Measurements from ENCODE around the gene ZNHIT1. TPM values are rescaled to one million over a fixed set of nuclear protein-coding genes. Genes with fewer than 3 reads are reported as not detected.

The ZNHIT1 gene
- polyA plus RNA-seq, 1 of the 3 experiments (the other 2 are of a cell fraction), result 101 TPM

- Histone ChIP-seq H3K36me3 (replicated peaks in 1 of 2; ENCODE audit: control insufficient read depth in 1 of 2, insufficient read depth in 2 of 2, low read length in 1 of 2) (peaks cover 14 to 36% of the 10 kb centered on the region in 2 experiments), H3K79me2 (ENCODE audit: insufficient read depth) (no peaks in the 10 kb centered on the region), H2AFZ (ENCODE audit: low read depth) (no peak overlapping the region), H4K20me1 (ENCODE audit: insufficient read depth) (no peaks in the 10 kb centered on the region), H3F3A (replicated peaks; ENCODE audit: insufficient read depth) (peaks cover 9% of the 10 kb centered on the region), H3K27me3 (ENCODE audit: insufficient read depth) (no peaks in the 10 kb centered on the region), H3K27ac (ENCODE audit: low read depth in 2 of 2, low read length in 1 of 2) (no peak overlapping the region), H3K4me3 (ENCODE audit: low read depth in 2 of 2, low read length in 1 of 2) (no peak overlapping the region), H3K4me1 (ENCODE audit: control insufficient read depth in 1 of 2, insufficient read depth in 2 of 2, low read depth in 1 of 2, low read length in 1 of 2) (no peaks in the 10 kb centered on the region), H3K9ac (no peak overlapping the region), H3K4me2 (no peak overlapping the region), H3K9me3 (no peaks in the 10 kb centered on the region), H3K9me2 (no peaks in the 10 kb centered on the region)
- 98% methylated on average over 11 of the region's 17 CpGs for WGBS (ENCODE audit: low lambda C conversion rate)
- ChIA-PET CTCF (interaction anchor here (0.9 to 2.5 kb wide), 2 partner anchors 15 to 42 kb away, joined by 4 to 10 read pairs; partner anchors contain the start of gene VGF), POLR2A (interaction anchor here (1.0 to 1.2 kb wide), 3 partner anchors 9 to 114 kb away, joined by 3 read pairs; partner anchors contain the start of genes IFT22 and VGF)
- TF ChIP-seq YY1 (IDR thresholded peaks at IDR 0.05; ENCODE audit: low read depth), result no peak
- TF ChIP-seq, protein P1, sequence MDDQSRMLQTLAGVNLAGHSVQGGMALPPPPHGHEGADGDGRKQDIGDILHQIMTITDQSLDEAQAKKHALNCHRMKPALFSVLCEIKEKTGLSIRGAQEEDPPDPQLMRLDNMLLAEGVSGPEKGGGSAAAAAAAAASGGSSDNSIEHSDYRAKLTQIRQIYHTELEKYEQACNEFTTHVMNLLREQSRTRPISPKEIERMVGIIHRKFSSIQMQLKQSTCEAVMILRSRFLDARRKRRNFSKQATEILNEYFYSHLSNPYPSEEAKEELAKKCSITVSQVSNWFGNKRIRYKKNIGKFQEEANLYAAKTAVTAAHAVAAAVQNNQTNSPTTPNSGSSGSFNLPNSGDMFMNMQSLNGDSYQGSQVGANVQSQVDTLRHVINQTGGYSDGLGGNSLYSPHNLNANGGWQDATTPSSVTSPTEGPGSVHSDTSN (IDR thresholded peaks at IDR 0.05), result no peak
- no peak for TF ChIP-seq SMC3 (IDR thresholded peaks at IDR 0.05; ENCODE audit: low read depth, low read length)
- no peak for TF ChIP-seq EZH2phosphoT487 (IDR thresholded peaks at IDR 0.05; ENCODE audit: borderline replicate concordance, low read depth)
- no peak for TF ChIP-seq GATA2 (CRISPR knock-in tag; IDR thresholded peaks at IDR 0.05)
- no peak for TF ChIP-seq NFIC (IDR thresholded peaks at IDR 0.05; ENCODE audit: borderline replicate concordance)
- no peak for TF ChIP-seq NRF1 (IDR thresholded peaks at IDR 0.05; ENCODE audit: low read depth, low read length)
- TF ChIP-seq FOXJ3 (CRISPR knock-in tag; IDR thresholded peaks at IDR 0.05), result no peak
- TF ChIP-seq RCOR1 (IDR thresholded peaks at IDR 0.05; ENCODE audit: low read length), result no peak
- TF ChIP-seq, protein P2, sequence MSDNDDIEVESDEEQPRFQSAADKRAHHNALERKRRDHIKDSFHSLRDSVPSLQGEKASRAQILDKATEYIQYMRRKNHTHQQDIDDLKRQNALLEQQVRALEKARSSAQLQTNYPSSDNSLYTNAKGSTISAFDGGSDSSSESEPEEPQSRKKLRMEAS (IDR thresholded peaks at IDR 0.05; ENCODE audit: low read depth), result no peak
- TF ChIP-seq FOSL2 (IDR thresholded peaks at IDR 0.05; ENCODE audit: borderline replicate concordance, low read depth), result no peak
- no peak for TF ChIP-seq TEAD4 (IDR thresholded peaks at IDR 0.05; ENCODE audit: borderline replicate concordance, insufficient read depth)
- TF ChIP-seq REST (IDR thresholded peaks at IDR 0.05; ENCODE audit: low read depth, low read length), result no peak
- TF ChIP-seq, protein P3, sequence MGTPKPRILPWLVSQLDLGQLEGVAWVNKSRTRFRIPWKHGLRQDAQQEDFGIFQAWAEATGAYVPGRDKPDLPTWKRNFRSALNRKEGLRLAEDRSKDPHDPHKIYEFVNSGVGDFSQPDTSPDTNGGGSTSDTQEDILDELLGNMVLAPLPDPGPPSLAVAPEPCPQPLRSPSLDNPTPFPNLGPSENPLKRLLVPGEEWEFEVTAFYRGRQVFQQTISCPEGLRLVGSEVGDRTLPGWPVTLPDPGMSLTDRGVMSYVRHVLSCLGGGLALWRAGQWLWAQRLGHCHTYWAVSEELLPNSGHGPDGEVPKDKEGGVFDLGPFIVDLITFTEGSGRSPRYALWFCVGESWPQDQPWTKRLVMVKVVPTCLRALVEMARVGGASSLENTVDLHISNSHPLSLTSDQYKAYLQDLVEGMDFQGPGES (IDR thresholded peaks at IDR 0.05; ENCODE audit: low read depth, low read length), result no peak
- TF ChIP-seq SIN3A (IDR thresholded peaks at IDR 0.05; ENCODE audit: borderline replicate concordance, low read depth, low read length), result no peak
- TF ChIP-seq MEF2A (IDR thresholded peaks at IDR 0.05; ENCODE audit: borderline replicate concordance, low read depth), result no peak
- DNase-seq, result no peak
Measured at GRCh38 chr7:101207459-101207858, 10.5 kb upstream of the ZNHIT1 start.
